MV-4-11 (cell line): Measurements from ENCODE around the gene HYCC1.
"Not testable (repeated sequence)": the region's sequence is repeated elsewhere in the genome, so short reads cannot be mapped to it uniquely, and the experiment has no call there.

ENCODE experiments used
- DNase-seq: peaks from one replicate; lab custom pipeline; 2025; lab: John Stamatoyannopoulos, UW

Gene HYCC1

DNA sequence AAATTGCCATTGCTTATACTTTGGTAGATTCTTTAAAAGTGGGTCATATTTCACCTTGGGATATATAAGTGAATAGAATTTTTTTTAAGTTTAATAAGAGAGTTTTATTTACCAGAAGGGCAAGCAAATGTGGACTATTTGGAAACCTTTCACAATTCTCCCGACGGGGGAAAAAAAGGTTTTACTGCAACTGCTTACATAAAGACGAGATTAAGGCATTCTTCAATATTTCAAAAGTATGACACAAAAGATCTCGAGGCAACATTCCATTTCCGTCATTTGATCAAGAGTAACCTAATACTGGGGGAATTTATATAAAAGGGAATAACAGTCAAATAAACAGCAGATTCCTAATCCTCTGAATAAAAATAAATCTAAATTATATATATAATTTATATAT is 28.5 kb downstream of the HYCC1 start:
- DNase-seq: no peak

GRCh38 chr7:22983257-22983855 is 30.6 kb downstream of the HYCC1 start:
- DNase-seq: no peak

DNA sequence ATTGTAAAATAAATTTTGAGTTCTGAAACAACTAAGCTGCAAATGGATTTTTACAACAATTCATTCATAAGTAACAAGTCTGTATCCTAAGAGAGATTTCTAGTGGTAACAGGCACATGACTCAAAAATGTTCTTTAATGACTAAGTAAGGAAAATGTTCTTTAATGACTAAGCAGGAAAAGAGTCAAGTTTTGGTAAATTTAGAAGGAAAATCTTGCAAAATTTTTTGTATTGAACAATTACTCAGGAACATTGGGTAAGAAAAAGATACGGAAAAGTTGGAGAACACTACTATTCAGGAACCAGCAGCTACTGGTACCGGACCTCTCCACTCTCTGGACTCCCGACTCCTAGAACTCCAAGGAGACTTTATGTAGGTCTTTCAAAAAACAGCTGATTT is 33.5 kb downstream of the HYCC1 start:
- DNase-seq: no peak

DNA sequence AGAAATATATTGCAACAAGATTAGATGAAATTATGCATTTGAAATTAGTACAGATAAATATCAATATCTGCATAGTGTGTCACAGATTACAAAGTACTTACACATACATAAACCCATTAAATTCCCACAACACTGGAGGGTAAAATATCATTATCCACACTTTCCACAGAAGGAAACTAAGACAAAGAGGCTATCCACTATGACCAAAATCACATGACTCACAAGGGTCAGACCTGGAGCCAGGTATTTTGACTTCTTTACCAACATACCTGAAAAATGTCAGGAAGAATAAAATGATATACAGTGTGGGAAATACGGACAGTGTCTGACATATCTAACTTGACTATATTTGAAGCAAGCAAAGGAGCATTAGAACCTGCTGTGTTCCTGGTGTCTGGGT is 34.1 kb downstream of the HYCC1 start:
- no peak for DNase-seq

DNA sequence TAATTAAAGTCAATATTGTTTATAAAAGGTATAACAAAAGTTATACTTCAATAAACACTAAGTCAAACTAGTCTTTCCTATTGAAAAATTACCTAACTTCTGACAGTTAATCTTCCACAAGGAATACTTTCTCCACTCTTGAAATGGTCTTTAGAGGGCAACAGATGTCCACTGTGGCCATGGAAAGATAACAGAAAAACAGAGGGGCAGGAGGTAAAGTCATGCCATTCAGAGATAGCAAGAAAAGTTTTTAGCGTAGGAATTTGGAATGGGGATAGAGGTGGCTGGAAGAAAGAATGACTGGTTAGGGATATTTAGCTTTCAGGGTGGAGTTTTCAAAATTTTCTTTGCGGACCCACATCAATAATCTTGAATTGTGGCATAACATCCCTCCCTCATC is 34.7 kb downstream of the HYCC1 start:
- DNase-seq: no peak

DNA sequence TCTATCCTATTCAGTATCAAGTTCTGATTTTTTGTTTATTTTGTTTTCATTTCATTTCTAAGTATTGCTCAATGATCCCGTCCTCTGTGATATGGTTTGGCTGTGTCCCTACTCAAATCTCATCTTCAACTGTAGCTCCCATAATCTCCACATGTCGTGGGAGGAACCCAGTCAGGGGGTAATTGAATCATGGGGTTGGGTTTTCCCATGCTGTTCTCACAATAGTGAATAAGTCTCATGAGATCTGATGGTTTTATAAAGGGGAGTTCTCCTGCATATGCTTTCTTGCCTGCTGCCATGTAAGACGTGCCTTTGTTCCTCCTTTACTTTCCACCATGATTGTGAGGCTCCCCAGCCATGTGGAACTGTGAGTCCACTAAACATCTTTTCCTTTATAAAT is 39.3 kb downstream of the HYCC1 start:
- DNase-seq: not testable (repeated sequence)

GRCh38 chr7:22972207-22972606 is 41.7 kb downstream of the HYCC1 start:
- no peak for DNase-seq

DNA sequence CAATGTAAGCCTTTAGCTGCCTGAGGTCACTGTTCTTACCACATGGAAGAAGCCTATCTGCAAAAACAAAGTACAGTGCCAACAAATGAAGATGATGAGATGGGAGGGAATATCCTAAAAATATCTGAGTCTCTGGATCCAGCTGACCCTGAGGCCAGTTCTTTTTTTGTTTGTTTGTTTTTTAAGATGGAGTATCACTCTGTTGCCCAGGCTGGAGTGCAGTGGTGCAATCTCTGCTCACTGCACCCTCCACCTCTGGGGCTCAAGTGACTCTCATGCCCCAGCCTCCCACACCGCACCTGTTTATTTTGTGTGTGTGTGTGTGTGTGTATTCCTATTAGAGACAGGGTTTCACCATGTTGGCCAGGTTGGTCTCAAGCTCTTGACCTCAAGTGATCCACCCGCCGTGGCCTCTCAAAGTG is 44.9 kb downstream of the HYCC1 start:
- DNase-seq: no peak
